ENCODE measurements around the gene MTFR1L. TPM values are rescaled to one million over a fixed set of nuclear protein-coding genes. Genes with fewer than 3 reads are reported as not detected.

The MTFR1L gene
- total RNA-seq, 1 donor from 2014 or later, result 55.7 TPM

- TF ChIP-seq POLR2AphosphoS5 (IDR thresholded peaks at IDR 0.05; ENCODE audit: insufficient read depth in 1 of 2, low read depth in 1 of 2) (no peak), CTCF (IDR thresholded peaks at IDR 0.05) (no peak), POLR2A (IDR thresholded peaks at IDR 0.05) (no peak)
- no peak for DNase-seq (ENCODE audit: extremely low spot score in 2 of 2)
- H3K9me3 ChIP-seq, result no peaks in the 10 kb centered on the region
- H3K27me3 ChIP-seq, result no peaks in the 10 kb centered on the region
- no peak overlapping the region for H3K4me3 ChIP-seq
- H3K27ac ChIP-seq, result no peak overlapping the region
- no peaks in the 10 kb centered on the region for H3K36me3 ChIP-seq
- no peaks in the 10 kb centered on the region for H3K4me1 ChIP-seq
- intact Hi-C loops (cut with DNase I), result no loop called here
Measured at GRCh38 chr1:25843483-25843882, 23.7 kb downstream of the MTFR1L start.

GRCh38 chr1:25844536-25845337 is 25.0 kb downstream of the MTFR1L start:
- TF ChIP-seq CTCF (IDR thresholded peaks at IDR 0.05), result no peak
- TF ChIP-seq POLR2AphosphoS5 (IDR thresholded peaks at IDR 0.05; ENCODE audit: insufficient read depth in 1 of 2, low read depth in 1 of 2), result no peak
- no peak for TF ChIP-seq POLR2A (IDR thresholded peaks at IDR 0.05)
- intact Hi-C loops (cut with DNase I), result no loop called here
- H3K4me1 ChIP-seq, result no peaks in the 10 kb centered on the region
- no peaks in the 10 kb centered on the region for H3K9me3 ChIP-seq
- no peaks in the 10 kb centered on the region for H3K36me3 ChIP-seq
- H3K27ac ChIP-seq, result no peak overlapping the region
- no peaks in the 10 kb centered on the region for H3K27me3 ChIP-seq
- no peak overlapping the region for H3K4me3 ChIP-seq
- no peak for DNase-seq (ENCODE audit: extremely low spot score in 2 of 2)

- intact Hi-C loops (cut with DNase I), result no loop called here
- H3K27ac ChIP-seq, result no peak overlapping the region
- TF ChIP-seq POLR2A (IDR thresholded peaks at IDR 0.05) (no peak), POLR2AphosphoS5 (IDR thresholded peaks at IDR 0.05; ENCODE audit: insufficient read depth in 1 of 2, low read depth in 1 of 2) (no peak), CTCF (IDR thresholded peaks at IDR 0.05) (no peak)
- H3K36me3 ChIP-seq, result no peaks in the 10 kb centered on the region
- no peaks in the 10 kb centered on the region for H3K9me3 ChIP-seq
- H3K4me1 ChIP-seq, result no peaks in the 10 kb centered on the region
- H3K27me3 ChIP-seq, result no peaks in the 10 kb centered on the region
- no peak overlapping the region for H3K4me3 ChIP-seq
- DNase-seq (ENCODE audit: extremely low spot score in 2 of 2), result no peak
Measured at GRCh38 chr1:25845664-25846063, 25.9 kb downstream of the MTFR1L start.

GRCh38 chr1:25847929-25848328 is 28.2 kb downstream of the MTFR1L start:
- intact Hi-C loops (cut with DNase I), result no loop called here
- H3K27me3 ChIP-seq, result no peaks in the 10 kb centered on the region
- H3K4me3 ChIP-seq, result no peak overlapping the region
- TF ChIP-seq CTCF (IDR thresholded peaks at IDR 0.05), result no peak
- no peak for TF ChIP-seq POLR2AphosphoS5 (IDR thresholded peaks at IDR 0.05; ENCODE audit: insufficient read depth in 1 of 2, low read depth in 1 of 2)
- TF ChIP-seq POLR2A (IDR thresholded peaks at IDR 0.05), result no peak
- no peak for DNase-seq (ENCODE audit: extremely low spot score in 2 of 2)
- H3K27ac ChIP-seq, result no peak overlapping the region
- no peaks in the 10 kb centered on the region for H3K9me3 ChIP-seq
- no peaks in the 10 kb centered on the region for H3K36me3 ChIP-seq
- H3K4me1 ChIP-seq, result no peaks in the 10 kb centered on the region

- intact Hi-C loops (cut with DNase I), result no loop called here
- no peaks in the 10 kb centered on the region for H3K9me3 ChIP-seq
- no peak overlapping the region for H3K27ac ChIP-seq
- H3K27me3 ChIP-seq, result no peaks in the 10 kb centered on the region
- TF ChIP-seq CTCF (IDR thresholded peaks at IDR 0.05) (no peak), POLR2A (IDR thresholded peaks at IDR 0.05) (no peak), POLR2AphosphoS5 (IDR thresholded peaks at IDR 0.05; ENCODE audit: insufficient read depth in 1 of 2, low read depth in 1 of 2) (no peak)
- H3K4me3 ChIP-seq, result no peak overlapping the region
- no peak for DNase-seq (ENCODE audit: extremely low spot score in 2 of 2)
- no peaks in the 10 kb centered on the region for H3K4me1 ChIP-seq
- no peaks in the 10 kb centered on the region for H3K36me3 ChIP-seq
Measured at GRCh38 chr1:25848531-25848930, 28.8 kb downstream of the MTFR1L start.

All from vagina (tissue), 2 donors.